GM19043 (cell line): Measurements from ENCODE around the gene UGT2B7.
"Not testable (repeated sequence)": the region's sequence is repeated elsewhere in the genome, so short reads cannot be mapped to it uniquely, and the experiment has no call there.

Experiments used
- ATAC-seq: cut with Tn5 transposase; IDR thresholded peaks from one replicate; pipeline ENCODE4 v1.9.1; 2021; ENCODE audit warnings: low read depth; ENCODE audit not compliant: unreplicated experiment

The UGT2B7 gene

GRCh38 chr4:69078852-69079251 lies 17.4 kb upstream of the UGT2B7 start:
- ATAC-seq, result no peak

GRCh38 chr4:69088473-69088872 lies 7.8 kb upstream of the UGT2B7 start:
- no peak for ATAC-seq

DNA sequence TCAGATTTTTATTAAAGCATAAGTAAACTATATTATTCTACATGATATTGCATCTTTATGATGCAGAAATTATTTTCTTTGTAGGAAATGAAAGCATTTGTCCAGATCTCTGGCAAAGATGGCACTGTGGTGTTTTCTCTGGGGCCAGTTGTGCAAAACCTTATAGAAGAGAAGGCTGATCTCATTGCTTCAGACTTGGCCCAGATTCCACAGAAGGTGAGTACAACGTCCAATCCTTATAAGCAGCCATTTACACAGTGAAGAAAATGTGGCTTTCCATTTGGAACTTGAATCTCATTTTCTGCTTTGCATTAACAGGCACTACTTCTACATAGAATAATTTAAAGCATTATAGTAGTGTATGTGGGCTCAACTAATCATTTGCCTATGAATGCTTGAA lies 6.9 kb upstream of the UGT2B7 start:
- no peak for ATAC-seq

DNA sequence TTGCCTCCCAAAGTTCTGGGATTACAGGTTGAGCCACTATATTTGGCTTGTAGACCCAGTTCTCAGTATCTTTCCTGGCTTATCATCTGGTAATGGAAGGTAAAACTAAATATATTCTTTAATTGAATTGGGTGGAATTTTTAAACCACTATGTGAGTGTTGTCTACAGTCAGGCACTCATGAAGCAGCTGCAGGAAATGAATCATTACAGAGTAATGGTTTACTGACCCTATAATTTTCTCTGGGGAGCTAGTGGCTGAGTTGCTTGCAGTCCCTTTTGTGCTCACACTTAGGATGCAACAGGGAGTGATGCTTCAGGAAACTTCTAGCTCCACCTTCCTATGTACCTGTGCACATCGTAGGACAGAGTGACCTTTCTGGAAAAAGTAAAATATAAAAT lies 4.1 kb upstream of the UGT2B7 start:
- ATAC-seq, result no peak

DNA sequence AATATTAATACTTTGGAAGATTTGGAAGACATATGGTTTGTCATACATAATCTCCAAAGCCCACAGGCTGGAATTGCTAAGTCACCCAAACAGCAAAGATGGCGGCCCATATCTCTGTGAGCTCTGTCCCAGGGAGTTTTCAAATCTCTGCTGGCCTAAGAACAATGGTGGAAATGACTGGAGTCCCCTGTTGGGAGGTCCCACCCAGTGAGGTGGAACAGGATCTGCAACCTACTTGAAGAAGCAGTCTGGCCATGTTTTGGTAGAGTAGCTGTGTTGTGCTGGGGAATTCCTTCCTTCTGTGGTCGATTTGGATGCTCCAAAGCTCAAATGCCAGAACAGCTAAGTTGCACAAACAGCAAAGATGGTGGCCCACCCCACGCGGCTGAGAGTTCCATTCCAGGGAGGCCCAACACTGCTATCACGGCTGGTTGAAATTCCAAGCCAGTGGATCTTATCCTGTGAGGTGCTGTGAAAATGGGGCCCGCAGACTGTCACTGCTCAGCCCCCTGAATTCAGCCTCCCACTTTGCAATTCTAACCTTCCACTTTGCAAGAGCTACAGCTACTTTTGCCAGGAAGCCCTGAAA lies 3.2 kb upstream of the UGT2B7 start:
- no peak for ATAC-seq

GRCh38 chr4:69093681-69094080 lies 2.6 kb upstream of the UGT2B7 start:
- no peak for ATAC-seq

DNA sequence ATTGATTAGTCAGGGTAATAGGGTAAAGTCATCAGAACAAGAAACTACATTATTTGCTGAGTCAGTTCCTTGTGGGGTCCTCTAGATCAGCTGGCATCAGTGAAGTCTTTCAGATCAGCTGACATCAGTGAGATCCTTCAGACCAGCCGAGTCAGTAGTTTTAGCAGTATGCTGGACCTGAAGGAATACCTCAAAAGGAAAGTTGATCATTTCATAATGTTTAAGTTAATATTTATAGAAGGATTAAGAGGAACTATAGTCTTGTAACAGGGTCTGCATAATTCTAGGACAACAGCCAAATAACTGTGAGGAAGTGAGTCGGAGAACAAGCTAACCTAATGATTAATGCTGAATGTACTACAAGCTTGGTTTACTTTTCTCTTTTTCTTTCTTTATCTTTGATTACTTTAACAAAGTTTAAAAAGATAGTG lies 958 bp upstream of the UGT2B7 start:
- no peak for ATAC-seq

DNA sequence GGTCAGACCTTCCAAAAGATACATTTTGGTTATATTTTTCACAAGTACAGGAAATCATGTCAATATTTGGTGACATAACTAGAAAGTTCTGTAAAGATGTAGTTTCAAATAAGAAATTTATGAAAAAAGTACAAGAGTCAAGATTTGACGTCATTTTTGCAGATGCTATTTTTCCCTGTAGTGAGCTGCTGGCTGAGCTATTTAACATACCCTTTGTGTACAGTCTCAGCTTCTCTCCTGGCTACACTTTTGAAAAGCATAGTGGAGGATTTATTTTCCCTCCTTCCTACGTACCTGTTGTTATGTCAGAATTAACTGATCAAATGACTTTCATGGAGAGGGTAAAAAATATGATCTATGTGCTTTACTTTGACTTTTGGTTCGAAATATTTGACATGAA lies 536 bp downstream of the UGT2B7 start:
- ATAC-seq, result no peak

GRCh38 chr4:69098470-69098869 lies 2.2 kb downstream of the UGT2B7 start:
- ATAC-seq, result no peak

DNA sequence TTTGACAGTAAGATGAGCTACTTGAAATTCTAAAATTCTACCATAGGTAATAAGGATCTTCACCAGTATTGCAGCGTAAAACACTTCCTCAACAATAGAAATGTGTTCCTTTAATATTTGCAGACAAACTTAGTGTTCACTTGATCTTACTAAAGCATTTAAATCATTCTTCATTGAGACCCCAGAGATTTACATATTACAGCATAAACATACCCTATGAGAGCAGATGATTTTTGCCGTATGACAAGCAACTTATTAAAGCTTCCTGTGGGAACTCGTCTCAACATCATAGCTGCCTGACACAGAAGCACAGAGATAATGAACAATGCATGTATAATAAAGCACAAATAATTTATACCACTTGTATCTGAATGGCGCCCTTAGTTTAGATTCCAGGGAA lies 3.6 kb downstream of the UGT2B7 start:
- ATAC-seq, result no peak

DNA sequence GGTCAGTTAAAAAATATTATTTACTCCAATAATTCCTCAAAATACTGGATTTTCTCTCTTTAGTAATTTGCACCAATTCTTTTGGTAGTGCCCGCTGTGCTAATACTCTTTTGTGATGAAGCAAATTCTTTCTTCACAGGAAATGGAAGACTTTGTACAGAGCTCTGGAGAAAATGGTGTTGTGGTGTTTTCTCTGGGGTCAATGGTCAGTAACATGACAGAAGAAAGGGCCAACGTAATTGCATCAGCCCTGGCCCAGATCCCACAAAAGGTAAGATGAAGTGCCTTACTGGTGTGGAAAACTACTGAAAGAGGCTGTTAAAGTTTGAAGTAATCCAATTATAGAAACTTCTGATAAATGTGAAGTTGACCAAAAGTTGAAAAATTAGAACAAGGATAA lies 6.4 kb downstream of the UGT2B7 start:
- ATAC-seq, result not testable (repeated sequence)

DNA sequence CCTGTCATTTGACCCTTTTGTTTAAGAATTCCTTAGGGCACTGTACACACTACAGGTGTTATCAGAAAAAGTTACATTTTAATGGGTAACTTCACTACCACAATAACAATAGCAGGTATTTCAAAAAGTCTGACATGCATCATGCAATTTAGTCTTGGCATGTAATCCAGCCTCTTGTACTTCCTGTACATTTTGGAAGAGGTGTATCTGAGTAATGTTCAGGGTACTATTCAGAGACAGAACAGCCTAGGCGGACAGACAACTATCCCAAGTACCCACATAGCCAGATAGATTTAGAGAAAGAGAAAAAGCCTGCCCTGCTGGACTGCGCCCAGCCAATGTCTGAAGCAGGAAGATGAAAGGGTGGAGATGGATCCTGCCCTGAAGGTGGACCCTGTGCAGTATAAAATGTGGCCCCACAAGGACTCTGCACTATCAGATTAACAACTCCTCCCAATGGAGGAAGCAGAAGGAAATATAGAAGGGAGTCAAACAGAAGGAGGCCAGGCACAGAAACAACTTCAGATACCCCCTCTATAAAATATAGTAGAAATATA lies 8.5 kb downstream of the UGT2B7 start:
- ATAC-seq, result no peak

DNA sequence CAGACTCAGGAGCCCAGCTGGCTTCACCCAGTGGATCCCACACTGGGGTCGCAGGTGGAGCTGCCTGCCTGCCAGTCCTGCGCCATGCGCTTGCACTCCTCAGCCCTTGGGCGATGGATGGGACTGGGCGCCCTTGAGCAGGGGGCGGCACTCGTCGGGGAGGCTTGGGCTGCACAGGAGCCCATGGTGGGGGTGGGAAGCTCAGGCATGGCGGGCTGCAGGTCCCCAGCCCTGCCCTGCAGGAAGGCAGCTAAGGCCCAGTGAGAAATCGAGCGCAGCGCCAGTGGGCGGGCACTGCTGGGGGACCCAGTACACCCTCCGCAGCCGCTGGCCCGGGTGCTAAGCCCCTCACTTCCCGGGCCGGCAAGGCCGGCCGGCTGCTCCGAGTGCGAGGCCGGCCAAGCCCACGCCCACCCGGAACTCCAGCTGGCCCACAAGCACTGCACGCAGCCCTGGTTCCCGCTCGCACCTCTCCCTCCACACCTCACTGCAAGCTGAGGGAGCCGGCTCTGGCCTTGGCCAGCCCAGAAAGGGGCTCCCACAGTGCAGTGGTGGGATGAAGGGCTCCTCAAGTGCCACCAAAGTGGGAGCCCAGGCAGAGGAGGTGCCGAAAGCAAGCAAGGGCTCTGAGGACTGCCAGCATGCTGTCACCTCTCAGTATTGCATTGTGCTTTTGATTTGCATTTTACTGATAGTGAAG lies 19.0 kb downstream of the UGT2B7 start:
- ATAC-seq, result not testable (repeated sequence)

GRCh38 chr4:69115851-69116213 lies 19.6 kb downstream of the UGT2B7 start:
- no peak for ATAC-seq

GRCh38 chr4:69116645-69117321 lies 20.5 kb downstream of the UGT2B7 start:
- no peak for ATAC-seq

DNA sequence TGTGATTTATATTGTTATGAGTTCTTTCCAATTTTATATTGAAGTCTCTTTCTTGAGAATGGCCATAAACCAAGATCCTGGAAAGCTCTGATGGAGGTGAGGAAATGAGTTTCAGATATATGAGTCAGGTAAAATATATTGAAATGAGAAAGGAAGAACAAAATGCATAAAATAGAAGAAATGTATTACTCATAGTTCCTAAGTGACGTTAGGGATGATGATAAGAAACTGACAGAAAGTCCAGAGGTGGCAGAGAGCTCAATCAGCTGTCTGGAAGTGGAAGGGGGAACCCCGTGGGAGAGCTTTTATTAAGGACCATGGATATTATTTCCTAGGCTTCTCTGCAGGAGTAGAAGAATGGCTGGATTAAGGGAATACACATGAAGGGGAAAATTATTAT lies 24.6 kb downstream of the UGT2B7 start:
- ATAC-seq, result no peak

DNA sequence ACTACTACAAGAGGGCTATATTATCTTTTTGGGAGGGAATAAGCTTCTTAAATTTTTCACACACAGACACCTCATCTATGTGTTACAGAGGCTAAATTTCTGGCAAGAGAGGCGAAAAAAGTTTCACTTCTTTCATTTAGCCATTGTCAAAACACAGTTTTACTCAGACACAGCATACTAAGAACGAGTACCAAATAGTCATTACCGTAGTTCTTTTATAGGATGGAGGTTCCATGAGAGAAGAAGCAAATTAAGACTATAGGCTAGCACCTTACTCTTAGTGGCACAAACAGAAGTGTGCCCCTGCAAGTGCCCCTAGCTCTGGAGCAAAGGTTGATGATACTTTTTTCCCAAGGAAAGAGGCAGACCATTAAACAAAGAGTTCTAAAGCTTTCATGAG lies 26.2 kb downstream of the UGT2B7 start:
- no peak for ATAC-seq

GRCh38 chr4:69124941-69125340 lies 28.7 kb downstream of the UGT2B7 start:
- ATAC-seq, result no peak

DNA sequence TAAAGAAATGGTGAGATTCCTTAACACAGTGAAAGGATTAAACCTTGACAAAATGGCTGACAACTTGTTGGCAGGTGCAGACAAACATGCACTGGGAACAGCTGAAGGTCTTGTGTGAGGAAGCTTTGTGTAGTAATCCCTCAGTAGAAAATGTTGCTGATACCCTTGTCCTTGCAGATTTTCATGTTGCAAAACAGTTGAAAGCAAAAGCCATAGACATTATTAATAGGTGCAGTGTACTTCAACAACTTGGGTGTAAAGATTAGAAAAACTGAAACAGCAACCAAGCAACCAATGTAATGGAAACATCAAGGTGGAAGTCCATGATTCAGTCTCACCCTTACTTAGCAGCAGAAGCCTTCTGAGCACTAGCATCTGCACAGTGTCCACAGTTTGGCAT lies 29.8 kb downstream of the UGT2B7 start:
- ATAC-seq, result no peak

GRCh38 chr4:69133993-69134392 lies 37.7 kb downstream of the UGT2B7 start:
- no peak for ATAC-seq

DNA sequence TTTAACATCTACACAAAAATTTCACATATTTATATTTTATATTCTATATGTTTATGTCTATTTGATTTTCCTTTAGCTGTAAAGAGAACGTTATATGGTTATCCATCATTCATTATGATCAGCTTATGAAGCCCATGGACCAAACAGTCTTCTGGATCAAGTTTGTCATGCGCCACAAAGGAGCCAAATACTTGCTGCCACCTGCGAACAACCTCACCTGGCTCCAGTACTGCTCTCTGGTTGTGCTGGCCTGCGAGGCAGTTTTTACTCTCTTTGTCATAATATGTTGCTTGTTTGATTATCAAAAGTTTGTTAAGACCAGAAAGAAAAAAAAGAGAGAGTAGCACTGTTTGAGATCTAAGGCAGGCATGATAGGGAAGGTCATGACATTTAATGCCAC lies 38.2 kb downstream of the UGT2B7 start:
- ATAC-seq, result no peak

DNA sequence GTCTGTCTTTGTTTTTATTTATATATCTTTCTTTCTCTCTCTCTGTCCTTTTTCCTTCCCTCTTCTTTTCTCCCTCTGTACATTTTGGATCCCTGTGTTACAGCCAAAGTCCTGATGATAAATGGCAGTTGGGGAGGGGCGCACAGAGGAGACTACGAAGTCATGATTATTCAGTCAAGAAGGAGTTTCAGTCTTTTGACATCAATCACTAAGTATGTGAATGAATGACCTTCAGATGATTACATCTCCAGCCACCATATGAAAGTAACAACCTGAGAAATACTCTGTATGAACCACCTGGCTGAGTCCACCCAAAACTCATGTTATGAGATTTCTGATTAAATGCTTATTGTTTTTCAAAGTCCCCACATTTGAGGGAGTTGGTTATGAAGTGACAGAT lies 45.0 kb downstream of the UGT2B7 start:
- ATAC-seq, result no peak
